Left ventricle myocardium inferior (tissue), 1 donor: ENCODE measurements around the gene RNF182. TPM values are rescaled to one million over a fixed set of nuclear protein-coding genes. Genes with fewer than 3 reads are reported as not detected.

Source experiments
- DNase-seq: peaks from one replicate; pipeline ENCODE4 v3.0.0-alpha.2; 2020
- H3K27ac ChIP-seq: fragments of 200-600 bp; replicated peaks from 2 replicates; pipeline ENCODE4 v1.8.0; 2021
- H3K27me3 ChIP-seq: fragments of 200-600 bp; 2 replicates; pipeline ENCODE4 v1.8.0; 2021; ENCODE audit warnings: low read depth
- H3K36me3 ChIP-seq: fragments of 200-600 bp; 2 replicates; pipeline ENCODE4 v1.8.0; 2021
- H3K4me1 ChIP-seq: fragments of 200-600 bp; 2 replicates; pipeline ENCODE4 v1.8.0; 2021
- H3K4me3 ChIP-seq: fragments of 200-600 bp; 2 replicates; pipeline ENCODE4 v1.8.0; 2021; ENCODE audit warnings: mild to moderate bottlenecking, moderate library complexity
- H3K9me3 ChIP-seq: fragments of 200-600 bp; replicated peaks from 2 replicates; pipeline ENCODE4 v1.8.0; 2021
- intact Hi-C: fragments of 100-400 bp; cut with micrococcal nuclease; formaldehyde crosslinking; loops from one replicate; pipeline ENCODE4 v1.11.0; 2022
- total RNA-seq: library from RNA; stranded (reverse); fragmentation: NEBNext Ultra II Directional; extraction: Animal tissue kit (Norgen Biotek cat#: 25700); gene quantifications from one replicate; pipeline ENCODE4 v1.2.1, GENCODE V29; 2021
- TF ChIP-seq, protein P1 (sequence below): fragments of 200-600 bp; IDR thresholded peaks from 2 replicates; pipeline ENCODE4 v1.8.0; 2021; ENCODE audit warnings: antibody characterized with exemption, mild to moderate bottlenecking, borderline replicate concordance
- donor health status: DM: no; HTN: yes; CAD: no; lungs with severe emphysema.

Gene RNF182
- total RNA-seq, 1 donor from 2014 or later, result not detected

DNA sequence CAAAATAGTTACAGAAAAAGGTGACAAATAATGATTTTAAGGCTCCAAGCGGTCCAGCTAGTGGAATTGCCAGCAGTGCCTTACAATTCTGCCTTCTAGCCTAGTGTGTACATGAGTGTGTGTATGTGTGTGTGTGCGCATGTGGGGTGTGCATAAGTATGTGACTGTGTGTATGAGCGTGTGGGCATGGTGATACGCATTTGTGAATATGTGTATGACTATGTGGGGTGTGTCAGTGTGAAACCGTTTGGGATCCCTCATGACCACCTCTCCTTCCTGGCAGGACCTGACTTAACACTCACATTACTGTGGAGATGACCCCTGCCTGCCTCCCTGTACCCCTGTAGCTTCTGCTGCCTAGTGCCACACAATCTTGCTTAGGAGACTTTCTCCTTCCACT is 40.4 kb upstream of the RNF182 start:
- DNase-seq, result no peak
- H3K27ac ChIP-seq, result no peak overlapping the region
- TF ChIP-seq, protein P1, sequence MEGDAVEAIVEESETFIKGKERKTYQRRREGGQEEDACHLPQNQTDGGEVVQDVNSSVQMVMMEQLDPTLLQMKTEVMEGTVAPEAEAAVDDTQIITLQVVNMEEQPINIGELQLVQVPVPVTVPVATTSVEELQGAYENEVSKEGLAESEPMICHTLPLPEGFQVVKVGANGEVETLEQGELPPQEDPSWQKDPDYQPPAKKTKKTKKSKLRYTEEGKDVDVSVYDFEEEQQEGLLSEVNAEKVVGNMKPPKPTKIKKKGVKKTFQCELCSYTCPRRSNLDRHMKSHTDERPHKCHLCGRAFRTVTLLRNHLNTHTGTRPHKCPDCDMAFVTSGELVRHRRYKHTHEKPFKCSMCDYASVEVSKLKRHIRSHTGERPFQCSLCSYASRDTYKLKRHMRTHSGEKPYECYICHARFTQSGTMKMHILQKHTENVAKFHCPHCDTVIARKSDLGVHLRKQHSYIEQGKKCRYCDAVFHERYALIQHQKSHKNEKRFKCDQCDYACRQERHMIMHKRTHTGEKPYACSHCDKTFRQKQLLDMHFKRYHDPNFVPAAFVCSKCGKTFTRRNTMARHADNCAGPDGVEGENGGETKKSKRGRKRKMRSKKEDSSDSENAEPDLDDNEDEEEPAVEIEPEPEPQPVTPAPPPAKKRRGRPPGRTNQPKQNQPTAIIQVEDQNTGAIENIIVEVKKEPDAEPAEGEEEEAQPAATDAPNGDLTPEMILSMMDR, result no peak
- no peaks in the 10 kb centered on the region for H3K4me1 ChIP-seq
- no peak overlapping the region for H3K4me3 ChIP-seq
- H3K27me3 ChIP-seq, result no peaks in the 10 kb centered on the region
- H3K36me3 ChIP-seq, result no peaks in the 10 kb centered on the region
- intact Hi-C loops, result no loop called here
- H3K9me3 ChIP-seq, result no peaks in the 10 kb centered on the region

DNA sequence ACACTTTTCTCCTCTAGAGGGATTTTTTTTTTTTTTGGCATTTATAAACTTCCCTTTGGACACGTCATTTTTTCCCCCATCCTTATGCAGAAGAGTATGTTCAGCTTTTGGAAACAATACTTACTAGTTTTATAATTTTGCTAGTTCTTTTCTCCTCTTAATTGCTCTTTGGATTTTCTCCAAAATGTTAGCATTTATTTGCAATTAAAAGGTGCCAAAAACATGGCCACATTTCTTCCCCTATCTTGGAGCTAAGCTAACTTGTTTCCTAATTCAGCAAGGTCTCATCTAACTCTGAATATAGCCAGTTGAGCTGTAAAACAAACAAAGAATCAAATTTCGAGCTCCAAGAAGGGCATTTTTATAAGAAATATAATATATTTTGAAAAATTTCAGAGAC is 39.2 kb upstream of the RNF182 start:
- TF ChIP-seq, protein P1, result no peak
- Histone ChIP-seq H3K9me3 (no peaks in the 10 kb centered on the region), H3K27me3 (no peaks in the 10 kb centered on the region), H3K27ac (no peak overlapping the region), H3K36me3 (no peaks in the 10 kb centered on the region), H3K4me3 (no peak overlapping the region), H3K4me1 (no peaks in the 10 kb centered on the region)
- intact Hi-C loops, result no loop called here
- DNase-seq, result no peak

DNA sequence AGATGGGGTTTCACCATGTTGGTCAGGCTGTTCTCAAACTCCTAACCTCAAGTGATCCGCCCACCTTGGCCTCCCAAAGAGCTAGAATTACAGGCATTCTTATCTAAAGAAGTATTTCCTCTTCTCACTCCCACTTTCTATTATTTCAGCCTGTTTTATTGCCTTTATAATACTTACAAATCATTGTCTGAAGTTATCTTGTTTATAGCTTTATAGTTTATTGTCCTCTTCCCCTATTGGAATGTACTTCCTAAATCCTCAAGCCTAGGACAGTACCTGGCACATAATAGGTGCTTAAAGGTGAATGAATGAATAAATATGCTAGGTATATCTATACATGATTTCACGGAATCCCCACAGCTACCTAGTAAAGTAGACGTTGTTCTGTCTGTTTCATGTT is 37.8 kb upstream of the RNF182 start:
- TF ChIP-seq, protein P1, result no peak
- no peak for DNase-seq
- Histone ChIP-seq H3K4me1 (no peaks in the 10 kb centered on the region), H3K27me3 (no peaks in the 10 kb centered on the region), H3K36me3 (no peaks in the 10 kb centered on the region), H3K4me3 (no peak overlapping the region), H3K9me3 (no peaks in the 10 kb centered on the region), H3K27ac (no peak overlapping the region)
- intact Hi-C loops, result no loop called here

DNA sequence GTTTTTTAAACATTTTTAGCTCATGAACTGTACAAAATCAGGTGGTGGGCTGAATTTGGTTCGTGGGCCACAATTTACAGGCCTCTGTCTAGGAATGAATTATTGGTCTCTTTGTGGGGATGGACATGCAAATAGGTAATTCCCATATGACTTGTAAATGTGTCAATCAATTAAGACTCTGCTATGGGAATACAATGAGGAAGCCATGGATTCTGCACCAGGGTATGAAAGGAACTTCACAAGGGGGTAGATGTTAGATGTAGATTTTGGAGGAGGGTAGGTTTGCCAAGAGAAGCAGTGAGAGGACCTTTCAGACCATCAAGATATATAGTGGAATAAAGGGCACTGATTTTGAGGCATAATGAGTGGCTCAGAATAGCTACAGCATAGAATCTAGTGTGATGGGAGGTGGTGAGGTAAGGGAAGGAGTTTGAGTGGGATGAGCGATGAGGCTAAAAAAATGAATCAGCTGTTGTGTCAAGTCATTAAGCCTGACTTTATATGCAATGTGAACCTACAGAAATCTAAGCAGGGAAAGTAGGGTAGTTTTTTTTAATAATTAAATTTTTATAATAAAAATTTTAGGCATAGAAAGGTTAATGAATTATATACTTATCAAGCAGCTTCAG is 32.6 kb upstream of the RNF182 start:
- Histone ChIP-seq H3K9me3 (no peaks in the 10 kb centered on the region), H3K27ac (no peak overlapping the region), H3K4me3 (no peak overlapping the region), H3K36me3 (no peaks in the 10 kb centered on the region), H3K27me3 (peaks cover 23% of the 10 kb centered on the region), H3K4me1 (no peaks in the 10 kb centered on the region)
- intact Hi-C loops, result no loop called here
- TF ChIP-seq, protein P1, result no peak
- DNase-seq, result no peak

DNA sequence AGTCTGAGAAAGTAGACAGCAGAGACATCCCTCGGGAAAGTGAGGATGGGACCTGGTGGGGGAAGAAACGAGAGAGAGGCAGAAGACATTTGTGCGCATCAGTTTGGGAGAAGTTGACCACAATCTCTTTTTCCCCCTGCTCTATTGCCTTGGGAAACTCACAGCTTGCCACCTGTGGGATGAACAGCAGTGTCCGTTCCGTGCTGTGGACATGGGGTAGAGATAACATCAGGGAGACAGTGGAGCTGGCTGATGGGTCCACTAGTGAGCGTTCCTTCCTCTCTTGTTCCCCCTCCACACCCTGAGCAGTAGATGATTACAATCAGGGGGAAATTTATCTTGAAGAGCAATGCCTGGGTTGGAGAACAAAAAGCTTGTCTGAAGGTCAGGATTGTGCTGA is 21.8 kb upstream of the RNF182 start:
- Histone ChIP-seq H3K36me3 (no peaks in the 10 kb centered on the region), H3K9me3 (no peaks in the 10 kb centered on the region), H3K4me1 (no peaks in the 10 kb centered on the region), H3K4me3 (no peak overlapping the region), H3K27me3 (peaks cover 88% of the 10 kb centered on the region), H3K27ac (no peak overlapping the region)
- DNase-seq, result no peak
- TF ChIP-seq, protein P1, result no peak
- intact Hi-C loops, result no loop called here
